Osteocyte (in vitro differentiated cells): ENCODE measurements around the gene PPP1R13B. TPM values are rescaled to one million over a fixed set of nuclear protein-coding genes. Genes with fewer than 3 reads are reported as not detected.
"Not testable (repeated sequence)": the region's sequence is repeated elsewhere in the genome, so short reads cannot be mapped to it uniquely, and the experiment has no call there.

ENCODE experiments used
- DNase-seq: peaks from one replicate; pipeline ENCODE4 v3.0.0; 2021; ENCODE audit warnings: mixed read lengths; ENCODE audit not compliant: unreplicated experiment; ENCODE audit errors: extremely low spot score
- H3K27ac Mint-ChIP-seq: one replicate; pipeline ENCODE4 v1.8.0; 2021; ENCODE audit warnings: mild to moderate bottlenecking, mixed read lengths; ENCODE audit not compliant: unreplicated experiment
- H3K27me3 Mint-ChIP-seq: one replicate; pipeline ENCODE4 v1.8.0; 2021; ENCODE audit warnings: mixed read lengths; ENCODE audit not compliant: unreplicated experiment
- H3K36me3 Mint-ChIP-seq: one replicate; pipeline ENCODE4 v1.8.0; 2021; ENCODE audit warnings: mixed read lengths; ENCODE audit not compliant: unreplicated experiment
- H3K4me1 Mint-ChIP-seq: one replicate; pipeline ENCODE4 v1.8.0; 2021; ENCODE audit warnings: mixed read lengths; ENCODE audit not compliant: unreplicated experiment
- H3K4me3 Mint-ChIP-seq: one replicate; pipeline ENCODE4 v1.8.0; 2021; ENCODE audit warnings: mild to moderate bottlenecking, moderate library complexity, mixed read lengths; ENCODE audit not compliant: unreplicated experiment
- H3K9me3 Mint-ChIP-seq: one replicate; pipeline ENCODE4 v1.8.0; 2021; ENCODE audit warnings: mixed read lengths; ENCODE audit not compliant: unreplicated experiment
- total RNA-seq: library from RNA; stranded (reverse); gene quantifications from 2 replicates; pipeline ENCODE4 v1.2.1, GENCODE V29; 2021
- TF ChIP-seq, protein P1 (sequence below): fragments of 200-600 bp; sonication (generic); IDR thresholded peaks from 2 replicates; pipeline ENCODE4 v1.5.0; 2021; ENCODE audit warnings: antibody characterized with exemption, mild to moderate bottlenecking, moderate library complexity

Gene PPP1R13B
- total RNA-seq, 1 donor from 2014 or later, result 7.9 TPM

GRCh38 chr14:103892247-103892646 is 44.9 kb upstream of the PPP1R13B start:
- no peaks in the 10 kb centered on the region for H3K27me3 Mint-ChIP-seq
- H3K27ac Mint-ChIP-seq, result no peak overlapping the region
- no peaks in the 10 kb centered on the region for H3K4me1 Mint-ChIP-seq
- H3K9me3 Mint-ChIP-seq, result no peaks in the 10 kb centered on the region
- no peaks in the 10 kb centered on the region for H3K36me3 Mint-ChIP-seq
- no peak overlapping the region for H3K4me3 Mint-ChIP-seq
- DNase-seq, result no peak
- TF ChIP-seq, protein P1, sequence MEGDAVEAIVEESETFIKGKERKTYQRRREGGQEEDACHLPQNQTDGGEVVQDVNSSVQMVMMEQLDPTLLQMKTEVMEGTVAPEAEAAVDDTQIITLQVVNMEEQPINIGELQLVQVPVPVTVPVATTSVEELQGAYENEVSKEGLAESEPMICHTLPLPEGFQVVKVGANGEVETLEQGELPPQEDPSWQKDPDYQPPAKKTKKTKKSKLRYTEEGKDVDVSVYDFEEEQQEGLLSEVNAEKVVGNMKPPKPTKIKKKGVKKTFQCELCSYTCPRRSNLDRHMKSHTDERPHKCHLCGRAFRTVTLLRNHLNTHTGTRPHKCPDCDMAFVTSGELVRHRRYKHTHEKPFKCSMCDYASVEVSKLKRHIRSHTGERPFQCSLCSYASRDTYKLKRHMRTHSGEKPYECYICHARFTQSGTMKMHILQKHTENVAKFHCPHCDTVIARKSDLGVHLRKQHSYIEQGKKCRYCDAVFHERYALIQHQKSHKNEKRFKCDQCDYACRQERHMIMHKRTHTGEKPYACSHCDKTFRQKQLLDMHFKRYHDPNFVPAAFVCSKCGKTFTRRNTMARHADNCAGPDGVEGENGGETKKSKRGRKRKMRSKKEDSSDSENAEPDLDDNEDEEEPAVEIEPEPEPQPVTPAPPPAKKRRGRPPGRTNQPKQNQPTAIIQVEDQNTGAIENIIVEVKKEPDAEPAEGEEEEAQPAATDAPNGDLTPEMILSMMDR, result no peak

DNA sequence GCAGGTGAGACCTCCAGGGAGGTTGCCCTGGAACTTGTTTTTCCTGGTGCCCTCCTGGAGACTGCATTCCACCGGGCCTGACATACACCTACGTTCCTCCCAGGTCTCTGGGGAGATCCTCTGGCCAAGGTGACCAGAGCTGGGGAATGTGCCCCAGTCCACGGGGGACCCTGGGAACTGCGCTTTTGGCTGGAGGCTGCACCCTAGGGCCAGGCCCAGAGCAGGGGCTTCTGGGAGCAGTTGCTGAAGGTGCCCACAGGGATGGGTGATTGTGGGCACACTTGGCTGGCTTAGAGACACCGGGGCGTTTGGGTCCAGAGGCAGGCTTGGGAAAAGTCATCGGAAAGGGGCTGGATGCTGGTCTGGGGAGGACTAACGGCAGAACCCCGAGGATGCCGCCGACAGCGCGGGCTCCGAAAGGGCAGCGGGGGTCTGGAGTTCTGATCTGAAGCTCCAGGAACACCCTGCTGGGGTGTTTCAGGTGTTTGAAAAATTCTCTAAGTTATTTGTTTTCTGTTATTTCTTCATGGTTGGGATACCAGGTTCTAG is 44.4 kb upstream of the PPP1R13B start:
- Mint-ChIP-seq H3K36me3 (no peaks in the 10 kb centered on the region), H3K27ac (no peak overlapping the region), H3K27me3 (no peaks in the 10 kb centered on the region), H3K4me3 (no peak overlapping the region), H3K4me1 (no peaks in the 10 kb centered on the region), H3K9me3 (no peaks in the 10 kb centered on the region)
- TF ChIP-seq, protein P1, result no peak
- no peak for DNase-seq

- H3K4me3 Mint-ChIP-seq, result no peak overlapping the region
- H3K27ac Mint-ChIP-seq, result no peak overlapping the region
- peaks cover 6% of the 10 kb centered on the region for H3K27me3 Mint-ChIP-seq
- no peak for DNase-seq
- H3K36me3 Mint-ChIP-seq, result no peaks in the 10 kb centered on the region
- H3K4me1 Mint-ChIP-seq, result no peaks in the 10 kb centered on the region
- no peaks in the 10 kb centered on the region for H3K9me3 Mint-ChIP-seq
- TF ChIP-seq, protein P1, result no peak
Observed at GRCh38 chr14:103890821-103891666, 43.7 kb upstream of the PPP1R13B start.

- Mint-ChIP-seq H3K36me3 (no peaks in the 10 kb centered on the region), H3K9me3 (no peaks in the 10 kb centered on the region), H3K4me1 (no peaks in the 10 kb centered on the region), H3K27me3 (peaks cover 7% of the 10 kb centered on the region), H3K4me3 (no peak overlapping the region), H3K27ac (no peak overlapping the region)
- TF ChIP-seq, protein P1, result no peak
- DNase-seq, result no peak
Observed at GRCh38 chr14:103890052-103890371, 42.6 kb upstream of the PPP1R13B start.

- Mint-ChIP-seq H3K4me1 (no peaks in the 10 kb centered on the region), H3K4me3 (no peak overlapping the region), H3K27ac (no peak overlapping the region), H3K27me3 (peaks cover 7% of the 10 kb centered on the region), H3K9me3 (no peaks in the 10 kb centered on the region), H3K36me3 (no peaks in the 10 kb centered on the region)
- DNase-seq, result no peak
- TF ChIP-seq, protein P1, result no peak
Observed at GRCh38 chr14:103889313-103890051, 42.1 kb upstream of the PPP1R13B start.

DNA sequence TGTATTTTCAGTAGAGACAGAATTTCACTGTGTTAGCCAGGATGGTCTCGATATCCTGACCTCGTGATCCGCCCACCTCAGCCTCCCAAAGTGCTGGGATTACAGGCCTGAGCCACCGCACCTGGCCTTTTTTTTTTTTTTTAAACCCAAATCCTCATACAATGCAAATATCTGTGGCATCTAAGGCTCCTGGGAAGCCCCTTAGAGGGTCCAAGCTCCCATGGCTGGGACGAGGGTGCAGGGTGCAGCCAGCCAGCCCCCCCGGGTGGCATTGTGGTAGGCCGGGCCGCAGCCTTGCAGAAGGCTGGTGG is 41.6 kb upstream of the PPP1R13B start:
- H3K4me1 Mint-ChIP-seq, DNase-seq, H3K4me3 Mint-ChIP-seq, H3K9me3 Mint-ChIP-seq, H3K27me3 Mint-ChIP-seq, H3K36me3 Mint-ChIP-seq, H3K27ac Mint-ChIP-seq: not testable (repeated sequence)
